ENCODE data around the gene INPP5A. TPM values are rescaled to one million over a fixed set of nuclear protein-coding genes. Genes with fewer than 3 reads are reported as not detected.
A peak's percentile ranks its signal among the peaks of the same experiment; 100 is the strongest.

The INPP5A gene
- total and polyA plus RNA-seq, 7 donors, result 15.1 to 48.8 (median 40.9) TPM

GRCh38 chr10:132655735-132656134, 118.1 kb downstream of the INPP5A start:
- peak in 1 of 4 donors; percentile 14 for ATAC-seq
- H3K4me1 ChIP-seq, result no peaks in the 10 kb centered on the region
- peaks cover 0 to 40% of the 10 kb centered on the region in 2 donors for H3K36me3 ChIP-seq (ENCODE audit: insufficient read depth in 1 of 2, low read depth in 1 of 2)
- no peak overlapping the region for H3K4me3 ChIP-seq
- peak; percentile 12 to 22 for DNase-seq
- 91 to 94% (median 92%) methylated on average over 8 of the region's 8 CpGs for WGBS, 3 donors
- no peak for TF ChIP-seq CTCF (IDR thresholded peaks at IDR 0.05)
- no peaks in the 10 kb centered on the region for H3K9me3 ChIP-seq
- intact Hi-C loops (cut with DNase I), result loop anchor here (5.0 to 10.0 kb wide), 3 partner anchors 129 to 469 kb away; partner anchors contain the start of gene NKX6-2 (in 1 of the 2)
- H3K27me3 ChIP-seq (ENCODE audit: insufficient read depth in 3 of 3, low read length in 2 of 3), result no peaks in the 10 kb centered on the region
- no peak overlapping the region for H3K27ac ChIP-seq

- Histone ChIP-seq H3K27me3 (ENCODE audit: insufficient read depth in 3 of 3, low read length in 2 of 3) (no peaks in the 10 kb centered on the region), H3K4me1 (no peaks in the 10 kb centered on the region), H3K4me3 (no peak overlapping the region), H3K9me3 (no peaks in the 10 kb centered on the region), H3K27ac (no peak overlapping the region), H3K36me3 (ENCODE audit: insufficient read depth in 1 of 2, low read depth in 1 of 2) (peaks cover 0 to 39% of the 10 kb centered on the region in 2 donors)
- no peak for TF ChIP-seq CTCF (IDR thresholded peaks at IDR 0.05)
- 81 to 89% (median 85%) methylated on average over 16 to 18 of the region's 18 CpGs for WGBS, 3 donors
- DNase-seq, result peak; percentile 10 to 43
- ATAC-seq, result no peak
- intact Hi-C loops (cut with DNase I), result loop anchor here (5.0 to 10.0 kb wide), 3 partner anchors 128 to 468 kb away; partner anchors contain the start of gene NKX6-2 (in 1 of the 2)
Measured at GRCh38 chr10:132656283-132657126, 118.9 kb downstream of the INPP5A start.

- Histone ChIP-seq H3K4me3 (no peak overlapping the region), H3K36me3 (ENCODE audit: insufficient read depth in 1 of 2, low read depth in 1 of 2) (peaks cover 0 to 36% of the 10 kb centered on the region in 2 donors), H3K27me3 (ENCODE audit: insufficient read depth in 3 of 3, low read length in 2 of 3) (no peaks in the 10 kb centered on the region), H3K9me3 (no peaks in the 10 kb centered on the region), H3K27ac (no peak overlapping the region), H3K4me1 (no peaks in the 10 kb centered on the region)
- ATAC-seq (no peak), DNase-seq (peak in 1 of 2 donors; percentile 33)
- intact Hi-C loops (cut with DNase I), result loop anchor here (5.0 to 10.0 kb wide), 3 partner anchors 128 to 468 kb away; partner anchors contain the start of gene NKX6-2 (in 1 of the 2)
- 89 to 97% (median 93%) methylated on average over 18 of the region's 18 CpGs for WGBS, 3 donors
- TF ChIP-seq CTCF (IDR thresholded peaks at IDR 0.05), result no peak
Measured at GRCh38 chr10:132657127-132657706, 119.6 kb downstream of the INPP5A start.

GRCh38 chr10:132657748-132658147, 120.2 kb downstream of the INPP5A start:
- intact Hi-C loops (cut with DNase I), result loop anchor here (5.0 to 10.0 kb wide), 3 partner anchors 127 to 467 kb away; partner anchors contain the start of gene NKX6-2 (in 1 of the 2)
- WGBS, 3 donors, result 86 to 88% (median 88%) methylated on average over 16 of the region's 16 CpGs

More at GRCh38 chr10:132657748-132658147, 120.2 kb downstream of the INPP5A start:
- no peaks in the 10 kb centered on the region for H3K27me3 ChIP-seq (ENCODE audit: insufficient read depth in 3 of 3, low read length in 2 of 3)
- DNase-seq, result peak in 1 of 2 donors; percentile 46
- no peak for ATAC-seq
- no peaks in the 10 kb centered on the region for H3K9me3 ChIP-seq
- H3K4me3 ChIP-seq, result no peak overlapping the region
- TF ChIP-seq CTCF (IDR thresholded peaks at IDR 0.05), result no peak
- no peaks in the 10 kb centered on the region for H3K4me1 ChIP-seq
- H3K27ac ChIP-seq, result no peak overlapping the region
- H3K36me3 ChIP-seq (ENCODE audit: insufficient read depth in 1 of 2, low read depth in 1 of 2), result peaks cover 0 to 31% of the 10 kb centered on the region in 2 donors
